Cardiac fibroblast (primary cell): ENCODE results near the gene HTR5A.

ENCODE experiments used
- DNase-seq, 2 donors: peaks; one replicate each; pipeline versions ENCODE4 v3.0.0 to v3.0.0-alpha.2; 2010; ENCODE audit warnings: low read depth in 2 of 2
- H3K4me3 ChIP-seq, 2 donors: replicated peaks in 1 of 2; 1 replicate in 1 of 2; 2 replicates in 1 of 2; pipeline ENCODE4 v1.5.1; 2011; ENCODE audit warnings: low read depth in 2 of 2, low read length in 2 of 2, mild to moderate bottlenecking in 2 of 2, moderate library complexity in 1 of 2
- TF ChIP-seq, protein P1 (sequence below): IDR thresholded peaks from one replicate; pipeline ENCODE4 v1.5.1; 2011; ENCODE audit warnings: low read depth, mild to moderate bottlenecking, low read length, inconsistent platforms

Gene HTR5A

DNA sequence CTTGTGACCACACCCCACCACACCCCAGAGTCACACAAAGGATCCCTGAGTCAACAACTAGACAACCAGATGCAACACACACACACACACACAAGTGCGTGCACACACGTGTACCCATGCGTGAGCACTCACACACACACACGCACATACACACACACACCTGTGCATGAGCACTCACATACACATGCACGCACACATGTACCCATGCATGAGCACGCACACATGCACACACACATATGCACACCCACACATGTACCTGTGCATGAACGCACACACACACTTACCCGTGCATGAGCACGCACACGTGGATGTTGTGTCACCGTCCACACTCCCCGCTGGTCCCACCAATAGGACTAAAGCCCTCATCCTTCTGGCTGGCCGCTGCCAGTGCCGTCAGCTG, 60.4 kb downstream of the HTR5A start:
- TF ChIP-seq, protein P1, sequence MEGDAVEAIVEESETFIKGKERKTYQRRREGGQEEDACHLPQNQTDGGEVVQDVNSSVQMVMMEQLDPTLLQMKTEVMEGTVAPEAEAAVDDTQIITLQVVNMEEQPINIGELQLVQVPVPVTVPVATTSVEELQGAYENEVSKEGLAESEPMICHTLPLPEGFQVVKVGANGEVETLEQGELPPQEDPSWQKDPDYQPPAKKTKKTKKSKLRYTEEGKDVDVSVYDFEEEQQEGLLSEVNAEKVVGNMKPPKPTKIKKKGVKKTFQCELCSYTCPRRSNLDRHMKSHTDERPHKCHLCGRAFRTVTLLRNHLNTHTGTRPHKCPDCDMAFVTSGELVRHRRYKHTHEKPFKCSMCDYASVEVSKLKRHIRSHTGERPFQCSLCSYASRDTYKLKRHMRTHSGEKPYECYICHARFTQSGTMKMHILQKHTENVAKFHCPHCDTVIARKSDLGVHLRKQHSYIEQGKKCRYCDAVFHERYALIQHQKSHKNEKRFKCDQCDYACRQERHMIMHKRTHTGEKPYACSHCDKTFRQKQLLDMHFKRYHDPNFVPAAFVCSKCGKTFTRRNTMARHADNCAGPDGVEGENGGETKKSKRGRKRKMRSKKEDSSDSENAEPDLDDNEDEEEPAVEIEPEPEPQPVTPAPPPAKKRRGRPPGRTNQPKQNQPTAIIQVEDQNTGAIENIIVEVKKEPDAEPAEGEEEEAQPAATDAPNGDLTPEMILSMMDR: no peak
- no peak overlapping the region for H3K4me3 ChIP-seq
- DNase-seq: no peak

DNA sequence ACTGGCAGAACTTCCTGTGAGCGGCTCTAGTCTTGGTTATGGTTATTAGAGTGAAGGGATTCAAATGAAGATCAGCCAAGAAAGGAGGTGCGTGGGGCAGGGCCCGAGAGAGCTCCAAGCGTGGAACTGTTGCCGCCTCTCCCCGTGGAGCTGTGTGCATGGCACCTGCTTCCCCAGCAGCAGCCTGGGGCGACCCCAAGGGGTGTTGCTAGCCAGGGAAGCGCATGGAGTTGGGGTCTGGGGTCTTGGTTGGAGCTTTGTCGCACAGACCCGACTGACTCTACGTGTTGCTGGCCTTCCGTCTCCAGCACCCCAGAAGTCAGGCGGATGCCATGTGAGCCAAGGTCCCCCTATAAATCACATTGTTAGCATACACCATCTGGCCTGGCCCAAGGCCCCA, 61.0 kb downstream of the HTR5A start:
- TF ChIP-seq, protein P1: no peak
- no peak for DNase-seq
- no peak overlapping the region for H3K4me3 ChIP-seq

DNA sequence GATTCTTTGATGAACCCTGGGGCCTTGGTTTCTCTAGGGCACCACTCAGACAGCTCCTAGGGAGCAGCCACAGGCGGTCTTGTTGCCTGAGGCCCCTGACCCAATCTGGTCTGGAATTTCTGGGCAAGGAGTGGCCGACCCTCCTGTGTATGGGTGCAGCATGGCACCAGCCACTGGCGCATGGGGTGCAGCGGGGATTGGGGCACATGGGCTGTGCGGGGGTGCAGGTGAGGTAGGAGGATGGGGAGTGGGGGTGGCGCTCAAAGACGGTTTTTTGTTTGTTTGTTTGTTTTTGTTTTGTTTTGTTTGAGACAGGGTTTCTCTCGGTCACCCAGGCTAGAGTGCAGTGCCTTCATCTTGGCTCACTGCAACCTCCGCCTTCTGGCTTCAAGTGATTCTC, 62.3 kb downstream of the HTR5A start:
- DNase-seq: no peak
- TF ChIP-seq, protein P1: no peak
- no peak overlapping the region for H3K4me3 ChIP-seq

DNA sequence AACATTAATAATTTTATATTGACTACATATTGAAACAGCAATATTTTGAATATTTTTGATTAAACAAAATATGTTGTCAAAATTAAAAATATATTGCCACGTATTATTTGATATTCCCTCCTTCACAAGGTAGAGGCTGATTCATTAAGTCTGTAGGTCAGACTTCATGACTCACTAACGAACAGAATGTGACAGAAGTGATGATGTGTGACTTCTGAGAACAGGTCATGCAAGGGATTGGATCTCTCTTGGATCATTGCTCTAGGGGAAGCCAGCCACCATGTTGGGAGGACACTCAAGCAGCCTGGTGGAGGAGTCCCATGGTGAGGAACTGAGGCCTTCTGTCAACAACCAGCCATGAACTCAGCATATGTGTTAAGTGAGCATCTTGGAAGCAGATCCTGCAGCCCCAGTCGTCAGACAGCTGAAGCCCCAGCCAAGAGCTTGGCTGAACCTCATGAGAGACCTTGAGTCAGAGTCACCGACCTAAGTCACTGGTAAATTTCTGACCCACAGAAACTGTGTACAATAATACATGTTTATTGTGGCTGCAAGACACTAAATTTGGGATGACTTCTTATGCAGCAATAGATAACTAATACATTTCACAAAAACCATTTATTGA, 66.6 kb downstream of the HTR5A start:
- DNase-seq: no peak
- H3K4me3 ChIP-seq: no peak overlapping the region
- TF ChIP-seq, protein P1: no peak
